RCC 7860 (cell line): ENCODE data around the gene PLEKHN1.
A peak's percentile ranks its signal among the peaks of the same experiment; 100 is the strongest.

Source experiments
- DNase-seq: peaks from one replicate; pipeline ENCODE4 v3.0.0-alpha.2; 2015; ENCODE audit warnings: low spot score
- FAIRE-seq: peaks from 2 replicates; lab custom pipeline; 2012; peaks lifted over from hg19 to GRCh38; lab: Jason Lieb, UNC

PLEKHN1 gene

GRCh38 chr1:1021920-1022259 is 55.6 kb downstream of the PLEKHN1 start:
- DNase-seq (peak; percentile 82), FAIRE-seq (peak; percentile 70)

- FAIRE-seq (no peak), DNase-seq (no peak)
Measured at GRCh38 chr1:1022302-1023009, 56.2 kb downstream of the PLEKHN1 start.

GRCh38 chr1:1023700-1024099 is 57.4 kb downstream of the PLEKHN1 start:
- FAIRE-seq (no peak), DNase-seq (no peak)

GRCh38 chr1:1024149-1024770 is 58.0 kb downstream of the PLEKHN1 start:
- DNase-seq = no peak
- FAIRE-seq = no peak

GRCh38 chr1:1024771-1025699 is 58.8 kb downstream of the PLEKHN1 start:
- peak; percentile 90 for DNase-seq
- peak; percentile 61 for FAIRE-seq
